ENCODE results near the gene ZCRB1.

GRCh38 chr12:42315108-42315507, 10.8 kb downstream of the ZCRB1 start:
- TF ChIP-seq CTCF (IDR thresholded peaks at IDR 0.05 in 4 of 5, conservative IDR thresholded peaks at IDR 0.05 in 1 of 5) (no peak), POLR2A (IDR thresholded peaks at IDR 0.05) (no peak)
